ENCODE results near the gene CNOT10. TPM values are rescaled to one million over a fixed set of nuclear protein-coding genes. Genes with fewer than 3 reads are reported as not detected.

The CNOT10 gene
- total and polyA plus RNA-seq, 7 donors: 10.3 to 18.1 (median 11.7) TPM

GRCh38 chr3:32759342-32759741 lies 74.4 kb downstream of the CNOT10 start:
- no peaks in the 10 kb centered on the region for H3K9me3 ChIP-seq
- intact Hi-C loops (cut with DNase I): no loop called here
- peaks cover 2 to 45% of the 10 kb centered on the region in 2 donors for H3K36me3 ChIP-seq (ENCODE audit: insufficient read depth in 1 of 2, low read depth in 1 of 2)
- no peaks in the 10 kb centered on the region for H3K27me3 ChIP-seq (ENCODE audit: insufficient read depth in 3 of 3, low read length in 2 of 3)
- no peak for TF ChIP-seq CTCF (IDR thresholded peaks at IDR 0.05)
- H3K4me1 ChIP-seq: peaks cover 5% of the 10 kb centered on the region
- ATAC-seq (no peak), DNase-seq (no peak)
- WGBS, 3 donors: 91 to 95% (median 92%) methylated on average over 4 of the region's 4 CpGs
- no peak overlapping the region for H3K27ac ChIP-seq
- no peak overlapping the region for H3K4me3 ChIP-seq

- Histone ChIP-seq H3K4me3 (no peak overlapping the region), H3K36me3 (ENCODE audit: insufficient read depth in 1 of 2, low read depth in 1 of 2) (peaks cover 8 to 79% of the 10 kb centered on the region in 2 donors), H3K27me3 (ENCODE audit: insufficient read depth in 3 of 3, low read length in 2 of 3) (no peaks in the 10 kb centered on the region), H3K9me3 (no peaks in the 10 kb centered on the region), H3K4me1 (no peaks in the 10 kb centered on the region), H3K27ac (no peak overlapping the region)
- no peak for ATAC-seq
- no peak for DNase-seq
- intact Hi-C loops (cut with DNase I): no loop called here
- no peak for TF ChIP-seq CTCF (IDR thresholded peaks at IDR 0.05)
- 84 to 93% (median 88%) methylated on average over 8 of the region's 8 CpGs for WGBS, 3 donors
Observed at GRCh38 chr3:32764481-32764880, 79.5 kb downstream of the CNOT10 start.

GRCh38 chr3:32778389-32778788 lies 93.4 kb downstream of the CNOT10 start:
- H3K36me3 ChIP-seq (ENCODE audit: insufficient read depth in 1 of 2, low read depth in 1 of 2): peaks cover 2 to 24% of the 10 kb centered on the region in 2 donors
- no peak for TF ChIP-seq CTCF (IDR thresholded peaks at IDR 0.05)
- no peak overlapping the region for H3K27ac ChIP-seq
- no peak overlapping the region for H3K4me3 ChIP-seq
- intact Hi-C loops (cut with DNase I): loop anchor here in 1 of 2 donors (10.0 kb wide), 1 partner anchor 754 kb away; no protein-coding TSS in a partner anchor
- H3K9me3 ChIP-seq: no peaks in the 10 kb centered on the region
- peaks cover 5% of the 10 kb centered on the region for H3K4me1 ChIP-seq
- no peak for DNase-seq
- 77 to 92% (median 85%) methylated on average over 4 of the region's 4 CpGs for WGBS, 3 donors
- no peaks in the 10 kb centered on the region for H3K27me3 ChIP-seq (ENCODE audit: insufficient read depth in 3 of 3, low read length in 2 of 3)
- no peak for ATAC-seq

GRCh38 chr3:32780071-32780734 lies 95.2 kb downstream of the CNOT10 start:
- no peaks in the 10 kb centered on the region for H3K27me3 ChIP-seq (ENCODE audit: insufficient read depth in 3 of 3, low read length in 2 of 3)
- no peak for TF ChIP-seq CTCF (IDR thresholded peaks at IDR 0.05)
- peaks cover 0 to 6% of the 10 kb centered on the region in 2 donors for H3K36me3 ChIP-seq (ENCODE audit: insufficient read depth in 1 of 2, low read depth in 1 of 2)
- WGBS, 3 donors: 89 to 93% (median 90%) methylated on average over 10 of the region's 10 CpGs
- H3K4me3 ChIP-seq: peak overlapping the region; percentile 81
- intact Hi-C loops (cut with DNase I): no loop called here
- no peak overlapping the region for H3K27ac ChIP-seq
- no peak for DNase-seq
- no peak for ATAC-seq
- peaks cover 5% of the 10 kb centered on the region for H3K4me1 ChIP-seq
- H3K9me3 ChIP-seq: no peaks in the 10 kb centered on the region
